ENCODE measurements around the gene RAI14. TPM values are rescaled to one million over a fixed set of nuclear protein-coding genes. Genes with fewer than 3 reads are reported as not detected.

The RAI14 gene
- total RNA-seq, 2 experiments from 2014 or later = 0.92 to 12.3 TPM

DNA sequence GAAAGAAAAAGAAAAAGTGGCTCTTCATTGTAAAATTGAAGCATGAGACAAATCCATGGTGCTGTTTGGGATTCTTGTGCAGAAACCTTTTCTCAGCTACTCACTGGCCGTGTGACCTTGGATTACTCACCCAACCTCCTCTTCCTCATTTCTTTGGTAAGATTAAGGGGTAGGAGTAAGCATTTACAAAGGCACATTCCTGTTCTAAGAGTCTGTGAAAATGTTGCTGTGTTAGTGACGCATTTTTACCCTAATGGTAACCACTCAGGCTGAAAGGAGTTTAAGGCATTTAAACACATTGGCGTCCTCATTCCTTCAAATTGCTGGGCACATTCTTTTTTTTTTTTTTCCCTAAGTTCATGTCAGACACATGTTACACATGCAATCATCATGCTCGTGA, 4.3 kb downstream of the RAI14 start:
- CTCF ChIA-PET (ENCODE audit: unreplicated experiment) = no interaction called here
- H2AFZ ChIP-seq (ENCODE audit: low read length) = no peak overlapping the region
- no peak overlapping the region for H3K4me2 ChIP-seq (ENCODE audit: low read length)
- H3K4me3 ChIP-seq (ENCODE audit: low read depth, low read length, poor library complexity, severe bottlenecking) = no peak overlapping the region
- no peak overlapping the region for H3K27ac ChIP-seq (ENCODE audit: low read depth, low read length, poor library complexity, severe bottlenecking)
- H3K79me2 ChIP-seq (ENCODE audit: insufficient read depth, low read depth, low read length) = no peaks in the 10 kb centered on the region
- BruUV-seq (replicated peaks) = no TSS peak
- intact Hi-C loops (cut with micrococcal nuclease; ENCODE audit: unreplicated experiment) = no loop called here
- H3K4me1 ChIP-seq (ENCODE audit: insufficient read depth, low read length, poor library complexity, severe bottlenecking) = no peaks in the 10 kb centered on the region
- POLR2A ChIA-PET = interaction anchor here (0.5 kb wide), 1 partner anchor 92 kb away, joined by 3 read pairs; no protein-coding TSS in a partner anchor
- H4K20me1 ChIP-seq (ENCODE audit: insufficient read depth, low read length) = no peaks in the 10 kb centered on the region
- TF ChIP-seq, protein P1, sequence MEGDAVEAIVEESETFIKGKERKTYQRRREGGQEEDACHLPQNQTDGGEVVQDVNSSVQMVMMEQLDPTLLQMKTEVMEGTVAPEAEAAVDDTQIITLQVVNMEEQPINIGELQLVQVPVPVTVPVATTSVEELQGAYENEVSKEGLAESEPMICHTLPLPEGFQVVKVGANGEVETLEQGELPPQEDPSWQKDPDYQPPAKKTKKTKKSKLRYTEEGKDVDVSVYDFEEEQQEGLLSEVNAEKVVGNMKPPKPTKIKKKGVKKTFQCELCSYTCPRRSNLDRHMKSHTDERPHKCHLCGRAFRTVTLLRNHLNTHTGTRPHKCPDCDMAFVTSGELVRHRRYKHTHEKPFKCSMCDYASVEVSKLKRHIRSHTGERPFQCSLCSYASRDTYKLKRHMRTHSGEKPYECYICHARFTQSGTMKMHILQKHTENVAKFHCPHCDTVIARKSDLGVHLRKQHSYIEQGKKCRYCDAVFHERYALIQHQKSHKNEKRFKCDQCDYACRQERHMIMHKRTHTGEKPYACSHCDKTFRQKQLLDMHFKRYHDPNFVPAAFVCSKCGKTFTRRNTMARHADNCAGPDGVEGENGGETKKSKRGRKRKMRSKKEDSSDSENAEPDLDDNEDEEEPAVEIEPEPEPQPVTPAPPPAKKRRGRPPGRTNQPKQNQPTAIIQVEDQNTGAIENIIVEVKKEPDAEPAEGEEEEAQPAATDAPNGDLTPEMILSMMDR (conservative IDR thresholded peaks at IDR 0.05; ENCODE audit: low read length) = no peak
- TF ChIP-seq EZH2phosphoT487 (IDR thresholded peaks at IDR 0.05; ENCODE audit: borderline replicate concordance, low read depth, low read length) = no peak
- DNase-seq (ENCODE audit: low spot score) = no peak
- no peaks in the 10 kb centered on the region for H3K9me2 ChIP-seq (ENCODE audit: insufficient read depth, low read length)
- H3K9me3 ChIP-seq (ENCODE audit: low read length) = no peaks in the 10 kb centered on the region
- no peaks in the 10 kb centered on the region for H3K36me3 ChIP-seq (ENCODE audit: insufficient read depth, low read length)

DNA sequence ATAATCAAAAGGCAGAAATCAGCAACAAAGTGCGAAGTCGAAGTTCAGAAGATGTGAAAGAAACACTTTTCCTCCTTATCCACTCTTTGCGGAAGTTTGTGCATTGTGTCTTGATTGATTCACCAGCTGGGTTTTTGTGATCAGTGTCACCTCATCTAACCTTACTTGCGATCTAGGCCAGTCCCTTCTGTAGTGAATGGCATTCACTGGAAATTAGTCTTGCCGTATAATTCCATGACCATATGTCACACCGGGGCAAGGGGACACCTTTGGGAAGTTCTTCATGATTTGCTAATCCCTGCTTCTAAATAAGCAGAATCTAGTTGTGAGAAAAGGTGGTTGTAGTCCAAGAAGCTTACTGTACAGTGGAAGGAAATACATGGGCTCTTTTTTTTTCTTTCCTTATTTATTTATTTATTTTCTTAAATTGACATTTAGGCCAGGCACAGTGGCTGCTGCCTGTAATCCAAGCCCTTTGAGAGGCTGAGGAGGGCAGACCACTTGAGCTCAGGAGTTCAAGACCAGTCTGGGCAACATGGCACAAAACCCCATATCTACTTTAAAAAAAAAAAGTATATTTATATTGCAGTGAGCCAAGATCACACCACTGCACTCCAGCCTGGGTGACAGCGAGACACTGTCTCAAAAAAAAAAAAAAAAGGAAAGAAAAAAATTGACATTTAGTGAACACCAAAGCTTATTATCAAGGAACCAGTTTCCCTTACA, 7.8 kb downstream of the RAI14 start:
- intact Hi-C loops (cut with micrococcal nuclease; ENCODE audit: unreplicated experiment) = no loop called here
- TF ChIP-seq, protein P1 (conservative IDR thresholded peaks at IDR 0.05; ENCODE audit: low read length) = no peak
- no peak for TF ChIP-seq EZH2phosphoT487 (IDR thresholded peaks at IDR 0.05; ENCODE audit: borderline replicate concordance, low read depth, low read length)
- Histone ChIP-seq H3K4me3 (ENCODE audit: low read depth, low read length, poor library complexity, severe bottlenecking) (no peak overlapping the region), H3K79me2 (ENCODE audit: insufficient read depth, low read depth, low read length) (no peaks in the 10 kb centered on the region), H3K36me3 (ENCODE audit: insufficient read depth, low read length) (no peaks in the 10 kb centered on the region), H3K9me2 (ENCODE audit: insufficient read depth, low read length) (no peaks in the 10 kb centered on the region), H3K9me3 (ENCODE audit: low read length) (no peaks in the 10 kb centered on the region), H4K20me1 (ENCODE audit: insufficient read depth, low read length) (no peaks in the 10 kb centered on the region), H3K4me1 (ENCODE audit: insufficient read depth, low read length, poor library complexity, severe bottlenecking) (no peaks in the 10 kb centered on the region), H3K27ac (ENCODE audit: low read depth, low read length, poor library complexity, severe bottlenecking) (no peak overlapping the region), H2AFZ (ENCODE audit: low read length) (no peak overlapping the region), H3K4me2 (ENCODE audit: low read length) (no peak overlapping the region)
- no TSS peak for BruUV-seq (replicated peaks)
- CTCF ChIA-PET (ENCODE audit: unreplicated experiment) = no interaction called here
- DNase-seq (ENCODE audit: low spot score) = no peak
- POLR2A ChIA-PET = interaction anchor here (0.6 to 1.0 kb wide), 5 partner anchors 14 to 1085 kb away, joined by 3 to 5 read pairs (median 3); no protein-coding TSS in a partner anchor

DNA sequence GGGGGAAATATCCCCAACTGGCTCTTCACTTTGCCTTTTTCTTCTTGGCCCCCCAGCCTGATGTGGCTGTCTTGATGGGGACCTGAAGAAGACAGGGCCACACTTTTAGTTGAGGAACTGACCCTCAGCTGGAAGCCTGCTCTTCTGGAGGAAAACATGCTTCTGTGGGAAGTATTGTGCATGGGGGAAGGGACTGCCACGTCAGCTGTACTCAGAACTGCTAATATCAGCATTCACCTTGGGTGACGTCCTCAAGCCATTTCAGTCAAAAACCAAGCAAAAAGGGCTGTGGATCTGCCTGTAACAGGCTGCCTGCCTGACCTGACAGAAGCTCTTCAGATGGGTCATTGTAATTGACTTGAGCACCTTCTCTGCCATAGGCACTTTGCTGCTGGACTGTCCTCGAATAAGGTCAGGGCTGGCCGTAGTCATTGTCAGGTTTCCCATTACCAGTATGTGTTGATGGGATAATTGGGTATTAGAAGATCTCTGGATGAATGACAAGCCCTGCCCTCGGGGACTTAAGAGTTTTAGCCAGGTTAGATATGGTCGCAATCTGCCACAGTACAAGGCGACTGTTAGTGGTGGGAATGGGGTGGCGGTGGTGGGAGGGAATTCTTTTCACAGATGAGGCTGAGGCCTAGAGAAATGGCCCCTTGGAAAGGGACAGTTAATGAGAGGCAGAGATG, 10.4 kb downstream of the RAI14 start:
- Histone ChIP-seq H3K4me3 (ENCODE audit: low read depth, low read length, poor library complexity, severe bottlenecking) (no peak overlapping the region), H3K9me3 (ENCODE audit: low read length) (no peaks in the 10 kb centered on the region), H3K79me2 (ENCODE audit: insufficient read depth, low read depth, low read length) (no peaks in the 10 kb centered on the region), H3K9me2 (ENCODE audit: insufficient read depth, low read length) (no peaks in the 10 kb centered on the region), H3K4me1 (ENCODE audit: insufficient read depth, low read length, poor library complexity, severe bottlenecking) (no peaks in the 10 kb centered on the region), H3K4me2 (ENCODE audit: low read length) (no peak overlapping the region), H4K20me1 (ENCODE audit: insufficient read depth, low read length) (no peaks in the 10 kb centered on the region), H3K36me3 (ENCODE audit: insufficient read depth, low read length) (no peaks in the 10 kb centered on the region), H3K27ac (ENCODE audit: low read depth, low read length, poor library complexity, severe bottlenecking) (no peak overlapping the region), H2AFZ (ENCODE audit: low read length) (no peak overlapping the region; the same call in 1 of the 2 replicates)
- DNase-seq (ENCODE audit: low spot score) = no peak
- ChIA-PET POLR2A (no interaction called here), CTCF (ENCODE audit: unreplicated experiment) (no interaction called here)
- BruUV-seq (replicated peaks) = no TSS peak
- intact Hi-C loops (cut with micrococcal nuclease; ENCODE audit: unreplicated experiment) = no loop called here
- no peak for TF ChIP-seq EZH2phosphoT487 (IDR thresholded peaks at IDR 0.05; ENCODE audit: borderline replicate concordance, low read depth, low read length)
- TF ChIP-seq, protein P1 (conservative IDR thresholded peaks at IDR 0.05; ENCODE audit: low read length) = no peak
